Transverse colon (tissue), 4 donors: ENCODE data around the gene MED7.

Source experiments
- EP300 ChIP-seq: sonication (generic); formaldehyde crosslinking; IDR thresholded peaks from one replicate; pipeline ENCODE4 v1.6.1; 2017; ENCODE audit warnings: antibody characterized with exemption, low read depth
- POLR2A ChIP-seq: fragments of 450-650 bp; IDR thresholded peaks from one replicate; pipeline ENCODE4 v1.6.1; 2016; ENCODE audit warnings: antibody characterized with exemption, mild to moderate bottlenecking, moderate library complexity
- POLR2AphosphoS5 ChIP-seq, 3 donors: sonication (generic); formaldehyde crosslinking; IDR thresholded peaks; one replicate each; pipeline ENCODE4 v1.6.1; 2016; ENCODE audit warnings: antibody characterized with exemption in 3 of 3
- TF ChIP-seq, protein P1 (sequence below), 5 experiments: fragments of 200-600 bp in 3 of 5; fragments of 450-650 bp in 2 of 5; sonication (generic) in 3 of 5; IDR thresholded peaks; 1 replicate in 2 of 5; 2 replicates in 3 of 5; pipeline ENCODE4 v1.5.1; 2016 to 2017; ENCODE audit warnings: antibody characterized with exemption in 5 of 5, inconsistent platforms in 3 of 5, mild to moderate bottlenecking in 2 of 5, moderate library complexity in 1 of 5

DNA sequence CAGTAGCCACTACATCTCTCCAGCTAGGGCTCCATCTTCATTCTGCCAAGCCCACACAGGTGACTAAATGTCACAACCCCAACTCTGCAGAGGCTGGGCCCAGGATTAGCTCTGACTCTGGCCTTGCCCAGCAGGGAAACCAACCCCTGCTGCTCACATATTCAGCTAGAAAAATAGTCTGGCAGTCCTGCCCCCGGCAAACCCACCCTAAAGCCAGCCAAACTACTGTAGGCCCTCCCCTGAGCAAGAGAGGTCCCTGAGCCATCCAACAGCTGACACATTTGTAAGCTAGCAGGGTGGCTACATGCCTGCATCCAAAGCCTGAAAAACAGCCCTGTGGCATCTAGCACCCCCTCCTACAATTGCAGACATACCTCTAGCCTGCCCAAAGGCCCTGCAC, 22.6 kb downstream of the MED7 start:
- TF ChIP-seq, protein P1, sequence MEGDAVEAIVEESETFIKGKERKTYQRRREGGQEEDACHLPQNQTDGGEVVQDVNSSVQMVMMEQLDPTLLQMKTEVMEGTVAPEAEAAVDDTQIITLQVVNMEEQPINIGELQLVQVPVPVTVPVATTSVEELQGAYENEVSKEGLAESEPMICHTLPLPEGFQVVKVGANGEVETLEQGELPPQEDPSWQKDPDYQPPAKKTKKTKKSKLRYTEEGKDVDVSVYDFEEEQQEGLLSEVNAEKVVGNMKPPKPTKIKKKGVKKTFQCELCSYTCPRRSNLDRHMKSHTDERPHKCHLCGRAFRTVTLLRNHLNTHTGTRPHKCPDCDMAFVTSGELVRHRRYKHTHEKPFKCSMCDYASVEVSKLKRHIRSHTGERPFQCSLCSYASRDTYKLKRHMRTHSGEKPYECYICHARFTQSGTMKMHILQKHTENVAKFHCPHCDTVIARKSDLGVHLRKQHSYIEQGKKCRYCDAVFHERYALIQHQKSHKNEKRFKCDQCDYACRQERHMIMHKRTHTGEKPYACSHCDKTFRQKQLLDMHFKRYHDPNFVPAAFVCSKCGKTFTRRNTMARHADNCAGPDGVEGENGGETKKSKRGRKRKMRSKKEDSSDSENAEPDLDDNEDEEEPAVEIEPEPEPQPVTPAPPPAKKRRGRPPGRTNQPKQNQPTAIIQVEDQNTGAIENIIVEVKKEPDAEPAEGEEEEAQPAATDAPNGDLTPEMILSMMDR (IDR thresholded peaks at IDR 0.05) = no peak
- TF ChIP-seq POLR2AphosphoS5 (IDR thresholded peaks at IDR 0.05) (no peak), POLR2A (no peak), EP300 (no peak)
